ENCODE data around the gene MIS12.

Gene MIS12

DNA sequence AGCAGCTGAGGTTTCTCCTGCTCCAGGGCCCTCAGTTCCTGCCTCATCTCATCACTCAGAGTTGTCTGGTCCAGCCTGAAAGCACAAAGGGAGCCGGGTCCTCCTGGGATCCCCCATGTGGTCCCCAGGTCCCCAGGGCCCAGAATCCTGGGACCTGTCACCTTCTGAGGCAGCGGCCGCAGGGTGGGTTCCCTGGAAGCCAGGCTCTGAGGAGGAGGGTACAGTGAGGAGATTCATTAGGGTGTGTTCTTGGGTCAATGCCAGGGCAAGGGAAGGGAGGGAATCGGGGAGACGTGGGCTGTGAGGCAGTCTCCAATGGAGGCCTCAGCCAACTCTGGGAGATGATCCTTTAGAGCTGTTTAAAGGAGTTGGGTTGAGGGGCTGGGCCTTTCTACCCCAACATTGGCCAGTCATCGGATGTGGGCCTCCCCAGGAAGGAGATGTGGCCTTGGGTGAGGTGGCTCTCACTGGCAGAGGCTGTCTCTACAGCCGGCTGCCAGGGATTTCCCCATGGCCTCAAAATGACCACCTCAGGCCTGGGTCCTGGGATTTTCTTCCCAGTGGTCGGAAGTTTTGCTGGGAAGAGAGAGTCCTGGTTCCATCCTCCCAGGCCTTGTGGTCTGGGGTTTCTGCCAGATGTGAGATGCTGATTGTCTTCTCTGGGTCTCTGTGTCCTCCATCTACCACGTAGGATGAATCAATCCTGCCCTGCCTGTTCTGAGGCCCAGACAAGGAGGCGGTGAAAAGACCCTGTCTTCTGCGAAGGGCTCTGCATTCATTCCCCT, 50.7 kb downstream of the MIS12 start:
- DNase-seq, result no peak

DNA sequence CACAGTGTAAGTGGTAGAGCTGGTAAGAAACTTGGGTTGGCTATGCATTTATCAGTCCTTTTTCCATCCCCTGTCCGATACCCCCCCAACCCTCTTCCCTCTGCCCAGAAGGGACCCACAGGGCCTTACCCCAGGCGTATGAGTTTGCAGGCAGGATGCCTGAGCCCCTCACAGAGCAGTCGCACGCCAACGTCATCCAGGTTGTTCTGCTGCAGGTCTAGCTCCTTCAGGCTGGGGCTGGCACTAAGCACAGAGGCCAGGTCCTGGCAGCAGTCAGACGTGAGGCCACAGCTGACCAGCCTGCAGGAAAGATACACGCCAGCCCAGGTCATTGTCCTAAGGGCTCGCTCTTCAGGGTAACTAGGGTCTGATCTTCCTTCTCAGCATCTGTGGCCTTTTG, 52.9 kb downstream of the MIS12 start:
- no peak for DNase-seq

DNA sequence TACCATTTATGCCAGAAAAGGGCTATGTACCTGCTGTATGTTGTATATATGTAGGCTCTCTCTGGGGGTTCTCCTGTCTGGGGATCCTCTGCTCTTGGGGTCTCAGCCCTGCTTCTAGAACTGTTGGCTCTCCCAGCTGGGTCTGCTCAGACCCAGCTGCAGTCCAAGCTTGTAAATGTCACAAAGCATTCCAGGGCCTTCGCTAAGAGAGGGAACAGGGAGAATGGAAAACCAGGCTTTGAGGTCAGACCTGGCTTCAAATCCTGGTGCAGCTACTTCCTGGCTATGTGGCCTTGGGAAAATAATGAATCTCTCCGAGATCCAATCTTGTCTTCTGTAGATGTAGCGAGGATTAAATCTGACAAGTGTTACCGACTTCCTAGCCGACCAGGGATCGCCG, 54.0 kb downstream of the MIS12 start:
- no peak for DNase-seq
